Neural crest cell (in vitro differentiated cells): ENCODE measurements around the gene RYR3. TPM values are rescaled to one million over a fixed set of nuclear protein-coding genes. Genes with fewer than 3 reads are reported as not detected.

Experiments used
- DNase-seq: peaks from one replicate; pipeline ENCODE4 v3.0.0; 2021; ENCODE audit warnings: low read depth, mixed read lengths, low spot score
- H3K27ac Mint-ChIP-seq: one replicate; pipeline ENCODE4 v1.8.0; 2021; ENCODE audit warnings: mild to moderate bottlenecking, mixed read lengths; ENCODE audit not compliant: unreplicated experiment
- H3K27me3 Mint-ChIP-seq: 2 replicates; pipeline ENCODE4 v1.8.0; 2021; ENCODE audit warnings: low read depth, mild to moderate bottlenecking, mixed read lengths
- H3K36me3 Mint-ChIP-seq: 2 replicates; pipeline ENCODE4 v1.8.0; 2021; ENCODE audit warnings: low read depth, mild to moderate bottlenecking, mixed read lengths
- H3K4me1 Mint-ChIP-seq: 2 replicates; pipeline ENCODE4 v1.8.0; 2021; ENCODE audit warnings: mixed read lengths
- H3K4me3 Mint-ChIP-seq: one replicate; pipeline ENCODE4 v1.8.0; 2021; ENCODE audit warnings: mild to moderate bottlenecking, mixed read lengths
- H3K9me3 Mint-ChIP-seq: 2 replicates; pipeline ENCODE4 v1.8.0; 2021; ENCODE audit warnings: mixed read lengths
- CTCF ChIP-seq: fragments of 200-600 bp; sonication (generic); conservative IDR thresholded peaks from 2 replicates; pipeline ENCODE4 v1.5.0; 2021; ENCODE audit warnings: antibody characterized with exemption, mild to moderate bottlenecking
- total RNA-seq: library from RNA; stranded (reverse); gene quantifications from 2 replicates; pipeline ENCODE4 v1.2.1, GENCODE V29; 2021

RYR3 gene
- total RNA-seq, 1 donor from 2014 or later: 2.2 TPM

- TF ChIP-seq CTCF: peak; percentile 58
- no peaks in the 10 kb centered on the region for H3K9me3 Mint-ChIP-seq
- no peak overlapping the region for H3K4me3 Mint-ChIP-seq
- DNase-seq: no peak
- no peak overlapping the region for H3K27ac Mint-ChIP-seq
- H3K27me3 Mint-ChIP-seq: no peaks in the 10 kb centered on the region
- H3K4me1 Mint-ChIP-seq: no peaks in the 10 kb centered on the region
- no peaks in the 10 kb centered on the region for H3K36me3 Mint-ChIP-seq
These were observed 418.9 kb downstream of the RYR3 start for GRCh38 chr15:33729653-33730052.

- no peak for TF ChIP-seq CTCF
- H3K27ac Mint-ChIP-seq: no peak overlapping the region
- H3K4me1 Mint-ChIP-seq: no peaks in the 10 kb centered on the region
- no peaks in the 10 kb centered on the region for H3K9me3 Mint-ChIP-seq
- no peaks in the 10 kb centered on the region for H3K27me3 Mint-ChIP-seq
- no peak overlapping the region for H3K4me3 Mint-ChIP-seq
- H3K36me3 Mint-ChIP-seq: no peaks in the 10 kb centered on the region
- no peak for DNase-seq
These were observed 420.0 kb downstream of the RYR3 start for GRCh38 chr15:33730815-33731214.

- TF ChIP-seq CTCF: no peak
- H3K9me3 Mint-ChIP-seq: no peaks in the 10 kb centered on the region
- DNase-seq: no peak
These were observed 424.4 kb downstream of the RYR3 start for GRCh38 chr15:33735143-33735542.

GRCh38 chr15:33735637-33736247 lies 425.0 kb downstream of the RYR3 start:
- peaks cover 5% of the 10 kb centered on the region for H3K4me1 Mint-ChIP-seq
- no peaks in the 10 kb centered on the region for H3K36me3 Mint-ChIP-seq
- H3K4me3 Mint-ChIP-seq: no peak overlapping the region
- peak; percentile 77 for TF ChIP-seq CTCF
- peaks cover 10% of the 10 kb centered on the region for H3K27me3 Mint-ChIP-seq
- H3K9me3 Mint-ChIP-seq: no peaks in the 10 kb centered on the region
- no peak overlapping the region for H3K27ac Mint-ChIP-seq
- peak; percentile 20 for DNase-seq

More at GRCh38 chr15:33735143-33735542, 424.4 kb downstream of the RYR3 start:
- no peaks in the 10 kb centered on the region for H3K36me3 Mint-ChIP-seq
- H3K27me3 Mint-ChIP-seq: peaks cover 10% of the 10 kb centered on the region
- H3K27ac Mint-ChIP-seq: no peak overlapping the region
- H3K4me1 Mint-ChIP-seq: peaks cover 5% of the 10 kb centered on the region
- no peak overlapping the region for H3K4me3 Mint-ChIP-seq

- no peak overlapping the region for H3K4me3 Mint-ChIP-seq
These were observed 427.2 kb downstream of the RYR3 start for GRCh38 chr15:33737687-33738601.

More at GRCh38 chr15:33737687-33738601, 427.2 kb downstream of the RYR3 start:
- TF ChIP-seq CTCF: peak; percentile 79
- DNase-seq: peak; percentile 57
- peaks cover 10% of the 10 kb centered on the region for H3K27me3 Mint-ChIP-seq
- H3K27ac Mint-ChIP-seq: no peak overlapping the region
- no peaks in the 10 kb centered on the region for H3K9me3 Mint-ChIP-seq
- no peaks in the 10 kb centered on the region for H3K36me3 Mint-ChIP-seq
- peaks cover 5% of the 10 kb centered on the region for H3K4me1 Mint-ChIP-seq
